Measurements from ENCODE around the gene CBX7. TPM values are rescaled to one million over a fixed set of nuclear protein-coding genes. Genes with fewer than 3 reads are reported as not detected.

The CBX7 gene
- total RNA-seq, 1 donor from 2014 or later, result 0.71 TPM

DNA sequence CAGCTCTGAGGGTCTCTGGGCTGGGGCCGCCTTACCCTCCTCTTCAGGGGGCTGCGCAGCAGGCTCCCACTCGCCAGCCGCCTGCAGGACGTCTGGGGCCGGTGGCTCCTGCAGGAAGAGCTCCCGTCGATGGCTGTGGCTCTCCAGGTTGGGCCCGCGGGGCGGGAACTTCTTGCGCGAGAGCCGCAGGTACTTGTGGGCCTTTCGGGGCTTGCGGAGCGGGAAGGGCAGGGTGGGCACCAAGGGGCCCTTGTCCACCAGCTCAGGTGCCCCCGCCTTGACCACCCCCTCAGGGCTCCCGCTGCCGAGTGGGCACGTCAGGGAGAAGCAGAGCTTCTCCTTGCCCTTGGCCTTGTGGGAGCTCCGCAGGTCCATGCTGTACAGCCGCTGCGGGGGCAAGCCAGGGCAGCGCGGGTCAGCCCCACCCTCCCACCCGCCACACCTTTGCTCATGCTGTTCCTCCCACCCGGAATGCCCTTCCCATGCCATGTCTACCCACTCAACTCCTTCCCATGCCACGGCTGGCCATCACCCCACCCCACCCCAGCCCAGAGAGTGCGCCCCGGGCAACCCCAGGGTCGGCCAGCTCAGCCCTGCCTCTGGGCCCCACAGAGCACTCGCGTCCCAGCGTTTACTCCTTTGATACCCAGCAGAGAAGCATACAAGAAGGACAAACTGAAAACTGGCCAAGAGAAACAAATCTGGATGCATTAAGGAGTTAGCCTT is 18.0 kb downstream of the CBX7 start:
- peaks cover 20% of the 10 kb centered on the region for H3F3A ChIP-seq (ENCODE audit: low read depth)
- no peak overlapping the region for H3K27ac ChIP-seq
- peaks cover 8% of the 10 kb centered on the region for H4K20me1 ChIP-seq (ENCODE audit: low read depth)
- Mint-ChIP-seq H3K27ac (no peak overlapping the region), H3K9me3 (no peaks in the 10 kb centered on the region), H3K4me3 (no peak overlapping the region), H3K27me3 (ENCODE audit: insufficient read depth, low read depth) (peaks cover 9% of the 10 kb centered on the region), H3K36me3 (no peaks in the 10 kb centered on the region), H3K4me1 (peaks cover 41% of the 10 kb centered on the region)
- no peak for TF ChIP-seq EZH2phosphoT487 (IDR thresholded peaks at IDR 0.05)
- TF ChIP-seq EZH2 (IDR thresholded peaks at IDR 0.05), result no peak
- TF ChIP-seq, protein P1, sequence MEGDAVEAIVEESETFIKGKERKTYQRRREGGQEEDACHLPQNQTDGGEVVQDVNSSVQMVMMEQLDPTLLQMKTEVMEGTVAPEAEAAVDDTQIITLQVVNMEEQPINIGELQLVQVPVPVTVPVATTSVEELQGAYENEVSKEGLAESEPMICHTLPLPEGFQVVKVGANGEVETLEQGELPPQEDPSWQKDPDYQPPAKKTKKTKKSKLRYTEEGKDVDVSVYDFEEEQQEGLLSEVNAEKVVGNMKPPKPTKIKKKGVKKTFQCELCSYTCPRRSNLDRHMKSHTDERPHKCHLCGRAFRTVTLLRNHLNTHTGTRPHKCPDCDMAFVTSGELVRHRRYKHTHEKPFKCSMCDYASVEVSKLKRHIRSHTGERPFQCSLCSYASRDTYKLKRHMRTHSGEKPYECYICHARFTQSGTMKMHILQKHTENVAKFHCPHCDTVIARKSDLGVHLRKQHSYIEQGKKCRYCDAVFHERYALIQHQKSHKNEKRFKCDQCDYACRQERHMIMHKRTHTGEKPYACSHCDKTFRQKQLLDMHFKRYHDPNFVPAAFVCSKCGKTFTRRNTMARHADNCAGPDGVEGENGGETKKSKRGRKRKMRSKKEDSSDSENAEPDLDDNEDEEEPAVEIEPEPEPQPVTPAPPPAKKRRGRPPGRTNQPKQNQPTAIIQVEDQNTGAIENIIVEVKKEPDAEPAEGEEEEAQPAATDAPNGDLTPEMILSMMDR (IDR thresholded peaks at IDR 0.05), result no peak
- H3K4me1 ChIP-seq, result peaks cover 27% of the 10 kb centered on the region
- H3K36me3 ChIP-seq, result no peaks in the 10 kb centered on the region
- H3K27me3 ChIP-seq, result no peaks in the 10 kb centered on the region
- H3K9me3 ChIP-seq (ENCODE audit: low read depth), result no peaks in the 10 kb centered on the region
- H3K4me3 ChIP-seq, result no peak overlapping the region
- H3K79me2 ChIP-seq (ENCODE audit: low read depth), result no peaks in the 10 kb centered on the region
- no peak overlapping the region for H3K9ac ChIP-seq
- H2AFZ ChIP-seq (replicated peaks), result no peak overlapping the region
- DNase-seq (ENCODE audit: low spot score), result no peak
- no peak overlapping the region for H3K4me2 ChIP-seq

DNA sequence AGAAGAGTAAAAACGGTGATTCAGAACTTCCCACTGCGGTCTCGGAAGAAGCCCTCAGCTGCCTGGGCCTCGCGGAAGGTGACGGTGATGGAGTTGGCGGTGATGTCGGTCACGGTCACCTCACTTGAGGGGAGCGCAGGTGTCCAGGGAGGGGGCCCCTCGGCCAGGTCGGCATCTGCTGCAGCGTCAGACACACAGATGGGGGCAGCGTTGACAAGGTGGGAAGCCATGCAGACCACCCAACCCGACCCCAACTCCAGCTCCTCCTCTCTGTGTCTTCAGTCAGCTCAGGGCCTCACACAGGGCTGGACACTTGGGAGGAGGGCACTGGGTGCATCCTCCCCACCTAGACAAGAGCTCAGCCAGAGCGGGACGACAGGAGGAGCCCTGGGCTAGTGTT is 18.6 kb downstream of the CBX7 start:
- H3K9me3 ChIP-seq (ENCODE audit: low read depth), result no peaks in the 10 kb centered on the region
- H3K79me2 ChIP-seq (ENCODE audit: low read depth), result no peaks in the 10 kb centered on the region
- no peak overlapping the region for H3K4me2 ChIP-seq
- Mint-ChIP-seq H3K27me3 (ENCODE audit: insufficient read depth, low read depth) (peaks cover 9% of the 10 kb centered on the region), H3K9me3 (peaks cover 2% of the 10 kb centered on the region), H3K27ac (no peak overlapping the region), H3K4me3 (peak overlapping the region; percentile 27), H3K4me1 (peaks cover 48% of the 10 kb centered on the region), H3K36me3 (no peaks in the 10 kb centered on the region)
- no peak for TF ChIP-seq EZH2phosphoT487 (IDR thresholded peaks at IDR 0.05)
- TF ChIP-seq, protein P1 (IDR thresholded peaks at IDR 0.05), result no peak
- no peak for TF ChIP-seq EZH2 (IDR thresholded peaks at IDR 0.05)
- H2AFZ ChIP-seq (replicated peaks), result no peak overlapping the region
- H3K27ac ChIP-seq, result no peak overlapping the region
- no peak overlapping the region for H3K9ac ChIP-seq
- DNase-seq (ENCODE audit: low spot score), result no peak
- no peaks in the 10 kb centered on the region for H3K36me3 ChIP-seq
- H4K20me1 ChIP-seq (ENCODE audit: low read depth), result peaks cover 8% of the 10 kb centered on the region
- peaks cover 30% of the 10 kb centered on the region for H3K4me1 ChIP-seq
- H3F3A ChIP-seq (ENCODE audit: low read depth), result peaks cover 23% of the 10 kb centered on the region
- no peaks in the 10 kb centered on the region for H3K27me3 ChIP-seq
- H3K4me3 ChIP-seq, result no peak overlapping the region

DNA sequence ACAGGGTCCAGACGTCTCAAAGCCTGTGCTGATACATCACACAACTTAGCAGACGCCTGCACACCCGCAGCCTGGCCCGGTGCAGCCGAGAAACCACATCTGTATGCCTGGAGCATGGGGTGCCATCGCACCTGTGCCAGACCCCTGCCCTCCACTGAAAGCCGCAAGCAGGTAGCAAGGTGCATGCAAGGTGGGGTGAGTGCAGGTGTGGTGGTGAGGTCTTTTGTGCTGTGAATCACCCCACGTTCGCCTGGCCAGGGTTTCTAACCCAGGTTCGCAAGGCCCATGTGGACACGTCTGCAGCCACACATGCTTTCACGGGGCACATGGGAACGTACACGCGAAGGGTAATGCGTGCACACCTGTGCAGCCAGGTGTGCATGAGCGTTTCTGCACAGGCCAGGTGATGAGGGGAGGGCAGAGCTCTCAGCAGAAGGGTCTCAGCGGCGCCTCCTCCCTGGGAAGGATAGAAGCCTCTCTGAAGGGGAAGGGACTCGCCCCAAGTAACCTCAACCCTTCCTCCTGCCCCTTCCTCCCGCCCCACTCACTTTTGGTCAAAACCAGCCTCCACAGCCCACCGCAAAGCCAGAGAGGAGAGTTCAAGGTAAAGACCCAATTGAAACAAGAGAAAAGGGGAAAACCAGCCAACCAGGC is 19.5 kb downstream of the CBX7 start:
- Histone ChIP-seq H4K20me1 (ENCODE audit: low read depth) (peaks cover 8% of the 10 kb centered on the region), H3K27ac (no peak overlapping the region), H3K4me1 (peaks cover 30% of the 10 kb centered on the region), H3K9me3 (ENCODE audit: low read depth) (no peaks in the 10 kb centered on the region), H3K4me3 (no peak overlapping the region), H3K9ac (no peak overlapping the region), H3F3A (ENCODE audit: low read depth) (peaks cover 23% of the 10 kb centered on the region), H2AFZ (replicated peaks) (no peak overlapping the region), H3K79me2 (ENCODE audit: low read depth) (no peaks in the 10 kb centered on the region), H3K27me3 (no peaks in the 10 kb centered on the region), H3K4me2 (no peak overlapping the region), H3K36me3 (no peaks in the 10 kb centered on the region)
- no peaks in the 10 kb centered on the region for H3K36me3 Mint-ChIP-seq
- TF ChIP-seq EZH2phosphoT487 (IDR thresholded peaks at IDR 0.05) (no peak), EZH2 (IDR thresholded peaks at IDR 0.05) (no peak)
- TF ChIP-seq, protein P1 (IDR thresholded peaks at IDR 0.05), result no peak
- H3K9me3 Mint-ChIP-seq, result peaks cover 7% of the 10 kb centered on the region
- no peak overlapping the region for H3K27ac Mint-ChIP-seq
- peaks cover 9% of the 10 kb centered on the region for H3K27me3 Mint-ChIP-seq (ENCODE audit: insufficient read depth, low read depth)
- no peak for DNase-seq (ENCODE audit: low spot score)
- peaks cover 50% of the 10 kb centered on the region for H3K4me1 Mint-ChIP-seq
- H3K4me3 Mint-ChIP-seq, result no peak overlapping the region

Measured in neural progenitor cell (in vitro differentiated cells).